Large intestine (tissue), 12 donors: ENCODE measurements around the gene LALBA. TPM values are rescaled to one million over a fixed set of nuclear protein-coding genes. Genes with fewer than 3 reads are reported as not detected.

Source experiments
- DNase-seq, 2 donors: peaks; one replicate each; pipeline versions ENCODE4 v3.0.0 to v3.0.0-alpha.2; 2013
- H3K27ac ChIP-seq: one replicate; pipeline ENCODE4 v1.5.1; 2013; ENCODE audit warnings: low read length
- H3K27me3 ChIP-seq: 2 replicates; pipeline ENCODE4 v1.6.1; 2013; ENCODE audit warnings: low read length; ENCODE audit not compliant: control insufficient read depth, insufficient read depth
- H3K36me3 ChIP-seq: 2 replicates; pipeline ENCODE4 v1.6.1; 2013; ENCODE audit warnings: low read length; ENCODE audit not compliant: control insufficient read depth, insufficient read depth
- H3K4me1 ChIP-seq: one replicate; pipeline ENCODE4 v1.6.1; 2013; ENCODE audit warnings: low read length; ENCODE audit not compliant: control insufficient read depth, insufficient read depth
- H3K4me3 ChIP-seq: one replicate; pipeline ENCODE4 v1.5.1; 2013; ENCODE audit warnings: low read length
- H3K9me3 ChIP-seq: one replicate; pipeline ENCODE4 v1.6.1; 2013; ENCODE audit warnings: mild to moderate bottlenecking, low read depth, low read length, moderate library complexity; ENCODE audit not compliant: control insufficient read depth
- WGBS: methylation state at CpG from one replicate; pipeline ENCODE4 v1.1.5; 2013; ENCODE audit warnings: low lambda C conversion rate; ENCODE audit not compliant: insufficient coverage; 5-methylcytosine and 5-hydroxymethylcytosine counted together
- long read RNA-seq, 11 donors: transcript quantifications; one replicate each; lab custom pipeline, GENCODE V29; 2026
- polyA plus RNA-seq: library from polyadenylated mRNA; unstranded; fragments of 120-200 nt; gene quantifications from one replicate; pipeline ENCODE4 v1.2.1, GENCODE V29; 2013

The LALBA gene
- polyA plus RNA-seq: not detected
- long read RNA-seq, donor 1: 0 reads
- long read RNA-seq, donor 2: 0 reads
- long read RNA-seq, donor 3: 0 reads
- long read RNA-seq, donor 4: 0 reads
- long read RNA-seq, donor 5: 0 reads
- long read RNA-seq, donor 6: 0 reads
- long read RNA-seq, donor 7: 0 reads
- long read RNA-seq, donor 8: 0 reads
- long read RNA-seq, donor 9: 0 reads
- long read RNA-seq, donor 10: 0 reads
- long read RNA-seq, donor 11: 0 reads

DNA sequence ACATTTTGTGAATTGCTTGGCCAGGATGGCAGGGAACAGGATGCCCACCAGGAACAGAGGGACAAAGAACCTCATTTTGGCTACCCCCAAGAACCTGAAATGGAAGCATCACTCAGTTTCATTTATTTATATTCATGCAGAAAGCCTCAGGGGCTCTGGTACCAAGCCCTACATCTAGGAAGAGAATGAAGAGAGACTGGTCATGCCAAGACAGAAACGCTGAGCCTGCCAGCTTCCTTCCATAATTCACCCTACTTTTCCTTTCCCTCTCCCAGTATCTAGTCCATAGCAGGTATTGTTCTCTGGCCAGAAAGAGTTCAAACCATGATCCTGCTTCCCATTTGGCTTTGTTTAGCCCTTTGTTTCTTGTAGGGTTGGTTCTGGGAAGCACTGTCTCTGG lies at the start of gene LALBA:
LALBA (minus strand) TSS at position 101 of the 400 bp plus-strand sequence; CDS start at position 75, 26 bp downstream.
- H3K4me1 ChIP-seq: no peaks in the 10 kb centered on the region
- DNase-seq: no peak
- no CpG with 5 or more reads among the region's 1 CpG for WGBS
- no peaks in the 10 kb centered on the region for H3K9me3 ChIP-seq
- no peaks in the 10 kb centered on the region for H3K36me3 ChIP-seq
- H3K4me3 ChIP-seq: no peak within 1 kb of the TSS
- H3K27me3 ChIP-seq: peaks cover 5% of the 10 kb centered on the region
- H3K27ac ChIP-seq: no peak within 1 kb of the TSS

DNA sequence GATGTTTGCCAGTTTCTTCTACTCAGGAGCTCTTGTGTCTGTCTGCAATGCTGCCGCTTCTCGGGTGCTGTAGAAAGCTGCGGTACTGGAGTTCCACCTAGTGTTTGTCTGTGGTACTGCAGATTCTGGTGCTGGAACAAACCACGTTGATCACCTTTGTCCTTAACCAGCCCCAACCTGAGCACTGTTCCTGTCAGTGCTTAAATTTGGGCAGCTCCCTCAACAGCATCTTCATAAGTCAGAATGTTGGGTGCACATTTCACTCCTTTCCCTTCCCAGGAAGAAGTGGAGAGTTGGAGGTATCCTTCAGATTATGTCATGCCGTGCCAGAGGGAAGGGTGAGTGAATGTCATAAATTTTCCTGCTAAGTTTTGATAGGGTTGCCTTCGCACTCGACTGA lies 48.7 kb upstream of the LALBA start:
- Histone ChIP-seq H3K4me1 (no peaks in the 10 kb centered on the region), H3K27me3 (peaks cover 3% of the 10 kb centered on the region), H3K9me3 (no peaks in the 10 kb centered on the region), H3K27ac (no peak overlapping the region), H3K36me3 (no peaks in the 10 kb centered on the region), H3K4me3 (no peak overlapping the region)
- WGBS: no CpG with 5 or more reads among the region's 7 CpGs
- DNase-seq: peak; percentile 52 to 56

GRCh38 chr12:48615681-48616080 lies 45.8 kb upstream of the LALBA start:
- Histone ChIP-seq H3K4me1 (no peaks in the 10 kb centered on the region), H3K36me3 (no peaks in the 10 kb centered on the region), H3K27ac (no peak overlapping the region), H3K4me3 (no peak overlapping the region), H3K9me3 (no peaks in the 10 kb centered on the region), H3K27me3 (peaks cover 3% of the 10 kb centered on the region)
- no CpG with 5 or more reads among the region's 4 CpGs for WGBS
- no peak for DNase-seq

- Histone ChIP-seq H3K4me1 (no peaks in the 10 kb centered on the region), H3K27me3 (peaks cover 3% of the 10 kb centered on the region), H3K27ac (no peak overlapping the region), H3K36me3 (no peaks in the 10 kb centered on the region), H3K9me3 (no peaks in the 10 kb centered on the region), H3K4me3 (no peak overlapping the region)
- DNase-seq: no peak
- no CpG with 5 or more reads among the region's 1 CpG for WGBS
These were observed 43.5 kb upstream of the LALBA start for GRCh38 chr12:48613321-48613720.

- no peaks in the 10 kb centered on the region for H3K27me3 ChIP-seq
- no peak overlapping the region for H3K4me3 ChIP-seq
- DNase-seq: no peak
- no peaks in the 10 kb centered on the region for H3K36me3 ChIP-seq
- no peak overlapping the region for H3K27ac ChIP-seq
- no peaks in the 10 kb centered on the region for H3K4me1 ChIP-seq
- no CpG with 5 or more reads among the region's 1 CpG for WGBS
- H3K9me3 ChIP-seq: no peaks in the 10 kb centered on the region
These were observed 32.5 kb upstream of the LALBA start for GRCh38 chr12:48602192-48602989.

- Histone ChIP-seq H3K27me3 (no peaks in the 10 kb centered on the region), H3K36me3 (no peaks in the 10 kb centered on the region), H3K27ac (no peak overlapping the region), H3K9me3 (no peaks in the 10 kb centered on the region), H3K4me3 (no peak overlapping the region), H3K4me1 (no peaks in the 10 kb centered on the region)
- WGBS: no CpG with 5 or more reads among the region's 11 CpGs
- DNase-seq: no peak
These were observed 31.3 kb upstream of the LALBA start for GRCh38 chr12:48601013-48601756.

DNA sequence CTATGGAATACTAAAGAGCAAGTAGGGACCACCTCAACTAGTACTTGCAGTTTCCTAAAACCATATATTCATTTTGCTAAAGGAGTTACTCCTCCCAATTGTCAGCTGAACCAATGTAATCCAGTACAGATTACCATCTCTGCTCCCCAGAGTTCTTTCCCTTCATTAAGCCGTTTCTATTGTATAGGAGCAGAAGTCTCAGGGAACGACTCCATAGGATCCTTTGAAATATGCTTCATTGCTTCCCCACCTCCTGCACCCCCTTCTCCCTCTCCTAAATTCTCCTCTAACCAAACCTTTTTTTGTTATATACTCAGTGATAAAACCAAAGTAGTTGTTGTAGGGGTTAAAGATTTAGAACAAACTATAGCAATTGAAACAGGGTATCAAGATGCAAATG lies 30.7 kb upstream of the LALBA start:
- no peaks in the 10 kb centered on the region for H3K27me3 ChIP-seq
- DNase-seq: no peak
- WGBS: 100% methylated on average over 1 of the region's 2 CpGs

GRCh38 chr12:48592591-48593086 lies 22.8 kb upstream of the LALBA start:
- Histone ChIP-seq H3K36me3 (no peaks in the 10 kb centered on the region), H3K27me3 (peaks cover 2% of the 10 kb centered on the region), H3K4me1 (no peaks in the 10 kb centered on the region), H3K27ac (no peak overlapping the region), H3K9me3 (no peaks in the 10 kb centered on the region), H3K4me3 (no peak overlapping the region)
- DNase-seq: no peak
- WGBS: no CpG with 5 or more reads among the region's 2 CpGs

More for the DNA sequence above, 30.7 kb upstream of the LALBA start:
- Histone ChIP-seq H3K9me3 (no peaks in the 10 kb centered on the region), H3K4me3 (no peak overlapping the region), H3K4me1 (no peaks in the 10 kb centered on the region), H3K36me3 (no peaks in the 10 kb centered on the region), H3K27ac (no peak overlapping the region)

GRCh38 chr12:48586361-48586760 lies 16.5 kb upstream of the LALBA start:
- H3K4me3 ChIP-seq: no peak overlapping the region
- no peaks in the 10 kb centered on the region for H3K36me3 ChIP-seq
- WGBS: no CpG with 5 or more reads among the region's 5 CpGs
- DNase-seq: no peak
- H3K4me1 ChIP-seq: no peaks in the 10 kb centered on the region
- H3K9me3 ChIP-seq: no peaks in the 10 kb centered on the region
- no peaks in the 10 kb centered on the region for H3K27me3 ChIP-seq
- H3K27ac ChIP-seq: no peak overlapping the region

- no peak for DNase-seq
- Histone ChIP-seq H3K36me3 (no peaks in the 10 kb centered on the region), H3K9me3 (no peaks in the 10 kb centered on the region), H3K4me1 (no peaks in the 10 kb centered on the region), H3K4me3 (no peak overlapping the region), H3K27ac (no peak overlapping the region), H3K27me3 (no peaks in the 10 kb centered on the region)
- WGBS: no CpG with 5 or more reads among the region's 2 CpGs
These were observed 13.9 kb upstream of the LALBA start for GRCh38 chr12:48583728-48584127.
